ENCODE data around the gene LRP2.

LRP2 gene

DNA sequence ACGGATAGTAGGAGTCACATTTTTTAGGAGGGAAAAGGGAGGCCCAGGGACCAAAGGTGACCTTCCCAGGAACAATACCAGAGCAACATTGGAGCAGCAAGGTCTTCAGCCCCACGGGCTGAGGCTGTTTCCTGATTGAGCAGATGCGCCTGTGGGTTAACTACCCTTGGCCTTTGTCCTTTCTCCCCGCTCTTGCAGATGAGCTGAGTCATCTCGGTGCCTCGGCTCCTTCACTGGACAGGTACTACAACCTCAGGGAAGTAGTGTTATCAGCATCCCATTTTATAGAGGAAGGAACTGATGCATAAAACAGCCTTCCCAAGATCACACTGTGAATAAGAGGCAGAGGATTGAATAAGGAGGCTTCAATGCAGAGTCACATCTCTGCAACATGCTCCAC, 249.5 kb downstream of the LRP2 start:
- no peak for DNase-seq

DNA sequence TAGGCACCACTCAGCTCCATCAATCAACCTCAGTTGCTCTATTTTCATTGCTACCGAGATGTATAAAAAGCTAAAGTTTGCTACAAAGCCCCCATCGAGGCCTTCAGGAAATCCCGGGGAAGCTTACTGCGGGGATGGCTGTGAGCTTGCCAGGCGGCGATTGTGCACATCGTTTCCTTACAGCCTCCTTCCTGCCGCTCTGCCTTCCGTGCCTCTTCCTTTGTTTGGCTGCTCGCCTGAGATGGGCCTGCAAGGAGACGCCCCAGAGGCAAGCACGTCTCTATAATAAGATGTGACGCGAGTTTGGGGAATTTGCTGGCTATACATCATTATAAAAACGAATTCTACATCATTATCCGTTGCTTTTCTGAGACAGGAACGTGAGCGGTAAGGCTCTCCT, 251.4 kb downstream of the LRP2 start:
- no peak for DNase-seq

DNA sequence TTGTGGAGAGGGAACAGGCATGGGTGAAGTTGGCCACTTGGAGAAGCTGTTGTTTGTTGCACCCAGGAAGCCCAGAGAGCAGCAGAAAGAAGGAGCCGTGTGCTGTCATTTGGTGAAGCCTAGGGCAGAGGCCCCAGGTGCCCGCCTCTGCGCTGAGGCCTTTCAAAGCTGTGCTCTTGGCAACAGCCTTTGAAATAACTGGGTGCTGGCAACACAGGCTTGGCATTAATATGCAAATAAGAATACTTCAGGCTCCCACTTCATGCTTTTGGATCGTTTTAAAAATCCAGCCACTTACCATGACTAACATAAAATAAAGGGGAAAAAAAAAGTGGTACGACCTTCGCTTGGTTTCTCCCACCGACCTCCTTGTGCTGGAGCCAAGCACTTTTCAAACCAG, 251.9 kb downstream of the LRP2 start:
- DNase-seq: no peak

DNA sequence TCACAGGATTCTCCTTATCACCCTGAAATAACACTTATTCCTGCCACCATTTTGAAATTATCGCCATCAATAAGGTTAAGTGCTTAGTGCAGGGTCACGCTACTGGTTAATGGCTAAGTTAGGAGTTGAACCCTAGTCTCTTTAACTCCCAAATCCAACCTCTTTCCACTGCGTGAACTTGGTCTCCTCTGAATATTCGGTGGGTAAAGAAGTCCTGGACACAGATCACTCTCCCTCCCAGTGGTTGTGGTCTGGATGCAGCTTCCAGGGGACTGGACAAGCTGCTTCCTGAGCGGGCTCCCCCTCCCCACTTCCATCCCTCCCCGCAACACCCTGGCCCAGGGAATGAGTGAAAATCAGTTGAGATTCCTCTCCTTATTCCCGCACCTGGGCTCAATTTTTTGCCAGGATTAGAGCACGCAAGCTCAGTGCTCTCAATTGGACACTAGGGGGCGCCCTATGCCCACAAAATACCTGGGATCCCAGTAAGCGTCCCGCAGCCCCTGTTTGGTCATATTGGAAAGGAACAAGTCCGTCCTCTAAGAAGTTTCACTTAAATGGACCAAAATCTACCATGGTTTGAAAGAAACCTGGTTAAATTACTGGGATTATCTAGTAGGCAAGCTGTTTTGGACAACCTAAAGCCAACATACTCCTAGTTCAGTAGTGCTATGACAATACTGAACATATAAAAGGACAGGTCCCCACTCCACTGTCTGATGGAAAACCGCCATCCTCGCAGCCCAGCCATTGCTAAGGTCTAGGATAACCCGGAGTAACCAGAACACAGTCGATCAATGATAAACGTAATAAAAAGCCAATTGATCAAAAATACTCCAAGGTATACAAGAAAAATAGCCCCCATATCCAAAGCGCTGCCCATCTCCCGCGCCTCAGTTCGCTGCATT, 252.6 kb downstream of the LRP2 start:
- peak; percentile 69 for DNase-seq

DNA sequence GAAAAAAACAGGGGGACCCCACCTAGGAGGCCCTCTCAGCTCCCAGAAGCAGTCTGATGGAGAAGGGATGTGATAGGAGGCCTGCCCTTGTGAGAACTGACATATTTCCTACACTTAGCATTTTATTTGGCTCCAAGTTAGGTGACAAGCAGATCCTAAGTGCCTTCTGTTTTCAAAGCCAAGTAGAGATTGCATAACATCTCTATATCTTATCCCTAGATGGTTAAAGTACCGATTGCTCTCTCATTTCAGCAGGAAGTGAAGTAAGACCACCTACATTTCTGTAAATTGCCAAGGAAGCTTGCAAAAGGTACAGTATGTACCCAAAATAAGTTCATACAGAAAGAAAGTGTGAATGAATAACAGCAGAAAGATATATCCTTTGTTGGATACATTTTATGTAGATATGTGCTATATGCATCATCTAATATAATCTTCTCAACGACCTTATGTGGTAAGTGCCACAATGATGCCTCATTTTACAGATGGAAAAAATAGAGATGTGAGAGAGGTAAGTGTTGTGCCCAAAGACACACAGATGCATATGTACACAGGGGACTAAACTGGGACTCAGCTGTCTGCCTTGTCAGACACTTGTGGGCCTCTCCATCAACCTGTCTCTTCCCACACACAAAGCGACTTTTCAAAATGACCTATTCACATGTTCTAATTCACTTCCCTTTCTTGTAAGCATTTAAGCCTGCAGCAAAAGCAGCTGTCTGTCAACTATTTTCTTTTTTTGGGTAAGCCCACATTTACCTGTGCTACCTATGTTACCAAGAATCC, 254.0 kb downstream of the LRP2 start:
- DNase-seq: no peak

DNA sequence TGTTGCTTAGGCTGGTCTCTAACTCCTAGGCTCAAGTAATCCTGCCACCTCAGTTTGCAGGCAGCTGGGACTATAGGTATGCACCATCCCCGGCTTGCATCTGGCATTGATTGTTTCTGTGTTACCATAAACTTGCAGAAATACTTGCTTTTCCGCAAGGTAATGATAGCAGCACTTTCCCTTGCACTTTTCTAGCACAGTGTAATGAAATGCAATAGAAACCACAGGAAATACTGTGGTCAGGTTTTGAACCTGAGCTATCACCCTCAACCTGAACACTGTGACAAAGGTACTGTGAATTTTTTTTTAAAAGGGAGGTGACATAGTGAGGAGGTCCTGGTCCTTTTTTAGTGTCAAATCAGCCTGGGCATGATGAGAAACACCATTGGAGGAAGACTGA, 254.7 kb downstream of the LRP2 start:
- peak; percentile 35 for DNase-seq

DNA sequence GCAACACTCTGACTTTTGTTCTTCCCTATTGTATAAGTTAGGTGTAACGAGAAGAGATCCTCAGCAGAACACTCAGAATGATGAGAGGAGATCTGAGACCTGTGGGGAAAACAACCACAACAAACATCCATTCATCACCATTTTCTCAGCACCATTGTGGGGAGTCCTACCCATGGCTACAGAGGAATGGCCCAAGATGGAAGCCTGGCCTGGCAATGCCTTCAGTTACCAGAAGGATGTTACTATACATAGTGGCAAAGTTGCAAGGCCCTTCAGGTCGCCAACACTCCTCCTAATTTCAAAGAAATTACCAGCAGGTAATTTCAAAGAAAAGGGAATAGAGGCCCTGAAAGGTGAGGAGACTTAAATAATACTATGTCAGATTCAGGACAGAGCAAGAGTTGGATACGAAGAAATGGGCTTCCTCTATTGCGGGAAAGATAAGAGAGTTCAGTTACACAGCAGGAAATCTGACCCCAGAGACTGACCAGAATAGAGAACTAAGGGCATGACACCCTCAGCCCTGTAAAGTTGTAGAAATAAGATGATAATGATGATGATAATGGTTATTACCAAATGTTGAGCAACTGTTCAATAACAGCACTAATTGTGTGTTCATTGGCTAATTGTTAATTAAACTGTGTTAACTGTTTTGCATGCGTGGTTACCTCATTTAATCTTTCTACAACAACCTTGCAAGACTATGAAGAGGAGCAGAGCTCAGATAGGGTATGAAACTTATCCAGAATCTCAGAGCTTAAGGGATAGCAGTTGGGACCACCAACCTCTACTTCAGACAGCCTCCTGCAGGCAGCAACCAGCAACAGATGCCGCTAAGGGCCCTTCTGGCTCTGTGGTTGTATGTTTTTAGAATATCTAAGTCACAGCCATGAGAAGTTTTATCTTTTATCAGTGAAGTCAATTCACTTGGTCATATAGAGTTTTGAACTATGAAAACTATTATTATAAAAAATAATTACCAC, 255.5 kb downstream of the LRP2 start:
- no peak for DNase-seq

DNA sequence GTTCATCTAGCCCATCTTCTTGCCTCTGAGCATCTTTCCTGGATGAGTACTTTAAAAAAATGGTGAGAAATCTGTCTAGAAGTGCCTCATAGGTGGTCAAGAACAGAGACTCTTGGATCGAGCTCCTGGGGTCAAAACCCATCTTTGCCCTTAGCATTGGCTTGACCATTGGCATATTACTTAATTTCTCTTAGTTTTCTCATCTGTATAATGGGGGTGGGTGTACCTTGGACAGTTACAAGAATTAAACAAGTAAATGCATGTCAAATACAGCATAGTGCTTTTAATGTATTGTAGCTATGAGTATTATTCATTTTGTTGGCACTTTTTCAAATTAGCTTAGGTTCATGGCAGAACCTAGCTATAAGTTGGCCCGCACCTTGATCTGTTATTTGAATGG, 256.2 kb downstream of the LRP2 start:
- DNase-seq: no peak

DNA sequence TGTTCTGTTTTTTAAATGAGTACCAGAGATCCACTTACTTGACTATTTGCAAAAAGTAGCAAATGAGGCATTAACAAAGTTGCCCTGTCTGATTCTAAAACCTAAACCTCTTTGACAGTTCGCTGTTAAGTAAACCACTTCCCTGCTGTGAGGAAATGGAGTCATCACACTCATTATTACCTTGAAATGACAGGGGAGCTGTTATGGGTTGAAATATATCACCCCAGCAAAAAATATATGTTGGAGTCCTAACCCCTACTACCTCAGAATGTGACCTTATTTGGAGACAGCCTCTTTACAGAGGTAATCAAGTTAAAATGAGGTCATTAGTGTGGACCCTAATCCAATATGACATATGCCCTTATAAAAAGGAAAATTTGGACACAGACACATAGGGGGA, 256.9 kb downstream of the LRP2 start:
- no peak for DNase-seq

DNA sequence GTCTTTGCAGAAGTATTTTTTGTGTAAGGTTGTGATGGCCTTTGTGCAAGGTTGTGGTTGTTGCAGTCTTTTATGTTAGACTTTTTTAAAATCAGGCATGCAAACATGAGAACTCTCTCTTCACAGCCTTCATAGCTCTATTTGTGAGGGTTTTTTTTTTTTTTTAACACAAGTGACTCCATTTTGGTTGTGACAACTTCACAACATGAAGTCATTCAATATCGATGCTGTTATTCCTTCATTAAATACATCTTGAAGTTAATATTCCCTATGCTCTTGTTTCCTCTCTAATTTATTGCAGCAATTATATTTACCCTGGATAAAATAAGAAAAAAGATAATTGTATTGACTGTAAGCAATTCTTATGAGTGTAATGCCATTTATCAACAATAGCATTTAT, 257.5 kb downstream of the LRP2 start:
- no peak for DNase-seq

DNA sequence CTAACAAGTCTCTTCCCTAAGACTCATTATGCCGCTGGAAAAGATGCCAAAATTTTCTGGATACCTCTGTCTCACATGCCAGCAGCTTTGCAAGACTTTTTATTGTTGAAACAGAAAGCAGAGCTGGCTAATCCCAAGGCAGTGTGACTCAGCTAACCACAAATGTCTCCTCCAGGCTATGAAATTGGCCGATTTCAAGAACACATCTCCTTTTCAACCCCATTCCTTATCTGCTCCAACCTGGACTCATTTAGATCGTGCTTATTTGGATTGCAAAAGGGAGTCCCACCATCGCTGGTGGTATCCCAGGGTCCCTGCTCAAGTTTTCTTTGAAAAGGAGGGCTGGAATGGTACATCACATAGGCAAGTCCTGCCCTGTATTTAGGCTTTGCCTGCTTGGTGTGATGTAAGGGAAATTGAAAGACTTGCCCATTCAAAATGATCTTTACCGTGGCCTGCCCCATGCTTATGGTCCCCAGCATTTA, 266.7 kb downstream of the LRP2 start:
- no peak for DNase-seq

DNA sequence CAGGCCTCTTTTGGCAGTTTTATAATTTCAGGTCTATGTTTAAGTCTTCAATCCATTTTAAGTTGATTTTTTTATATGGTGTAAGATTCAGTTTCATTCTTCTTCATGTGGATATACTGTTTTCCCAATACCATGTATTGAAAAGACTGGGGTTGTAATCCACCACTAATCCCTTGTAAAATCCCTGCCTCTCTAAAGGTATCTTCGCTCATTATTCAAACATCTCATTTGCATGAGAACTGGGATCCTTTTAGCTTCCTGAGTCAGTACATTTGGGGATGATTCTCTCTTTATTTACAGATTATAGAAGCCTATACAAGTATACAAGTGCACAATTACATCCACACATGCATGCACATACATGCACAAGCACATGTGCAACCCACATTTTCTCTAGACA, 267.7 kb downstream of the LRP2 start:
- no peak for DNase-seq

DNA sequence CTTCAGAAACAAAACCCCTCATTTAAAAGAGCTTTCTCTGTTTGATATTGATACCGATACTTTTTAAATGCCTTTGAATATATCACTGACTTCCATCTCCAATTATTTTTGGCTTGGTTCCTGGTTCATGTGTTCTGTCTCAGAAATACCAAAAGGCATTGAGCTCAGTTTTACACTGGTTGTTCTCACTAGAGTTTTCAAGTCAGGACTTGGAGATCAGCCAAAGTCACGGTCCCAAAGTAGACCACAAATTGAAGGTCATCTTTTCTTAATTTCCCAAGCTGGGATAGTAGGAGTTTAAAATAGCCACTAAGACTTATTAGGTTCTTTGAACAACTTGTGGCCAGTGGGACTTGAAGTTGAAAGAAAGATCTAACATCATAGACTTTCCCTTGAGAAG, 268.8 kb downstream of the LRP2 start:
- no peak for DNase-seq

DNA sequence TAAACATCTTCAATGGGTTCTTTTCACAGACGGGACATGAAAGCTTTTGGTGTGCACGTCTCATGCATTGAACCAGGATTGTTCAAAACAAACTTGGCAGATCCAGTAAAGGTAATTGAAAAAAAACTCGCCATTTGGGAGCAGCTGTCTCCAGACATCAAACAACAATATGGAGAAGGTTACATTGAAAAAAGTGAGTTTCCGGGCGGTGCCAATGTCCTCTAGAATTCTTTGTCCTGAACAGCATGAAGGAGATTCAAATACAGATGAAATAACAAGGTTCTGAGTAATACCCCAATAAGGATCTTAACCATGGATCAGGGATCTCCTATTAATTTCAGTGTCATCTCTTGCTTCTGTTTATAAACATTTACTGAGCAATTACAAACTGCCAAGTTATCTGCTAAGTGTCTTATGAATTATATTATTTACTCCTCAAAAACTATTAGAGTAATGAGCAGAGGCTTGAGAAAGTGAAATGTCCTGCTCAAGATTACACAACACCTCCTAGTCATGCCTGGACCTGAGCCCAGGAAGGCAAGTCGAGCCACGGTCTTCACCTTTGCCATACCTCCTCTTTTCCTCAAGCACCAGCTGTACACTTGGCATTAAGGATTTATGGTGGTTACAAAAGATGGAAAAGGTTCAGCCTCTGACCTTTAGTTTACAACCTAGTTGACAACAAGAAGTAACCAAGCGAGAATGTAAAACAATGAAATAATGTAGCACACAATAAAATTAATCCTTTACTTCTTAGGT, 270.4 kb downstream of the LRP2 start:
- DNase-seq: no peak

DNA sequence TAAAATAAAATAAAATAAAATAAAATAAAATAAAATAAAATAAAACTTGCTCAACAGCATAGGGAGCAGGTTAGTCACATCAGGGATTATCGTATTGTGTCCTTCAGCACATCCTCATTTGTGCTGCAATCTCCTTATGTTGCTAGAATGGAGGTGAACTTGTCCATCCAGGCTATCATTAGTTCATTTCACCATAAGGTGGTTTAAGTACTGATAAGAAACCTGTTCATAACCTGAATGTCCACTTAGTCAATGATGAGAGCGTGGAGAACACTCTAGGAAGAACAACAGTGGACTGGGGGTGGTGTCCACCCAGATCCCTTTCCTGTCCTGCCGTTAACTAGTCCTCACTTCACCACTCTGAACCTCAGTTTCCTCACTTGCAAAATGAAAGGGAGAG, 271.1 kb downstream of the LRP2 start:
- DNase-seq: no peak

DNA sequence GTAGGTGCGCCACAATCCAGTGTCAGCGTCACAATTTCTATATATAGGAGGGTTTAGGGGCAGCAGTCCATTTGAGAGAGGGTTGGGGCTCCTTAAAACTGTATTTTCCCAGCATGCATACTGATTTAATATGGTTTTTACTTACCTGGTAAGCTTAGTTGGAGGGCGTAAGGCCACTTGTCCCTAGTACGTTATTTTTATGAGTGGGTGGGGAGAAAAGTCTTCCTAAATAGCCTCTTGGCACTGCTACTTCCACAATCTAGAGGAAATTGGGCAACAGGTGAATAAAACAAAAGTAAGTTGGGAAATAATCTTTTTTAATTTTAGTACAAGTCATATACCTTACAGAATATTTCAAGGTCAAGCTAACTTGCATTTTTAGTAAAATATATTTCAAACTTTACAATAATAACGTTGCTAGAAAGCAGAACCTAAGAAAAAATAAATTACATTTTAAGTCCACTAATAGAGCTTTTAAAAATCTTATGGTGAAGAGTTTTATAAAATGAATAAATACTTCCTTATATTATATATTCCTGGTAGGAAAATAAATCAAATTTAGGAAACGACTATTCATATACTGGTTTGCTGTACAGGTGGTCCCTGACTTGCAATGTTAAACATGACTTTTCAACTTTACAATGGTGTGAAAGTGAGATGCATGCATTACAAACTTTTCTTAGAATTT, 272.1 kb downstream of the LRP2 start:
- DNase-seq: no peak

DNA sequence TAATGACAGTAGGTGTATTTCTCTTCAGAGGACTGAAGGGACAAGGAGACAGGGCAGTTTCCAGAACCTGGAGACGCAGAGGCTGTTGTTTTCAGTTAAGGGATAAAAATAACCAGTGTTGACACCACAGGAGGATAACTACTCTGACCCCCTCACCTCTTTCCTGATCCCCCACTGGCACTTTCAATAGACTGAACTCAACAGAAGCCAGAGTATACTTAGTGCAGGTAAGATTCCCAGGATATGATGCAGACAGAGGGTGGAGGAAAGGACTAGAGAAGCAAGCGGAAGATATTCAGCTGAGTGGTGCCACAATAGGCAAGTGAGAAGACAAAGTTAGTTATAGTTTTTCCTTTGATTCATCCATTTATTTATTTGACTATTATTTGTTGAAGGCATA, 273.2 kb downstream of the LRP2 start:
- no peak for DNase-seq

DNA sequence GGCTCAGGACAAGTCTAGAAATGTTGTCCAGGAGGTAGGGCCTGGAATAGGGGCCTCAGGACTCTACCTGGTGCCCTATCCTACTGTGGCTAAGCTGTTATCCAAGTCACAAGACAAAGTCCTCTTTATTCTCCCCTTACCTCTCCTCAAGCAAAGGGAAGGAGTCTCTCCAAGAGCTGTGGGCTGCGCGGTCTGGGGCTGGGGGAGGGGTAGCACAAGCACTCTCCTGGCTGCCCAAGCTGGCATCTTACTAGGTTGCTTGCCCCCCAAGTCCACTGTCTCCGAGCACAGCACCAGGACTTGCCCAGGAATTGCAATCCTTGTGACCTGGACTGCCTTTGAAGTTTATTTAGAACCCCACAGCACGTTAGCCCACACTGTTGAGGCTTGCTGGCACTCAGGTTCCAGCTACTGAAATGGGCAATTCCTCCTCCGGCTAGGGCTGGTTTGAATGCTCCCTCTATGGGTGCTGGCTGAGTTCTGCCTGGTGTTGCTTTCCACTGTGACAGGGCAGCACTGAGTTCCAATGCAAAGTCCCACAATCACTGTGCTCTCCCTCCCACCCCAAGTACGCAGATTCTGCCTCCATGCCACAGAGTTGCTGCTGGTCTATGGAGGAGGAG, 274.5 kb downstream of the LRP2 start:
- DNase-seq: no peak

DNA sequence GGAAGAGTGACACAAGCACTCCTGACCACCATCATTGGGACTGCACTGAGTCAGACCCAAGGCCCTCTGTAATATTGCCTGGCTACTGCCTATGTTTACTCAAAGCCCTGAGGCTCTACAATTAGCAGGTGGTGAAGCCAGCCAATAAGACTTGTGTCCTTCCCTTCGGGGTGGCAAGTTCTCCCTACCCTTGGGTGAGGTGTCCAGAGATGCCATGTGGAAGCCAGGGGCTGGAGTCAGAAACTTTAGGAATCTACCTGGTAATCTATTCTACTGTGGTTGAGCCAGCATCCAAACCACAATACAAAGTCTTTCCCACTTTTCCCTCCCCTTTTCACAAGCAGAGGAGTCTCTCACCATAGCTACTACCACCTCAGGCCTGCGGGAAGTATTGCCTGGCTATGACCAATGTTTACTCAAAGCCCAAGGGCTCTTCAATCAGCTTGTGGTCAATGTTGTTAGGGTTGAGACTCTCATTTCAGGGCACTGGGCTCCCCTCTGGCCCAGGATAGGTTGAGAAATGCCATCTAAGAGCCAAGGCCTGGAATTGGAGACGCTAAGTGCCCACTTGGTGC, 275.4 kb downstream of the LRP2 start:
- no peak for DNase-seq

DNA sequence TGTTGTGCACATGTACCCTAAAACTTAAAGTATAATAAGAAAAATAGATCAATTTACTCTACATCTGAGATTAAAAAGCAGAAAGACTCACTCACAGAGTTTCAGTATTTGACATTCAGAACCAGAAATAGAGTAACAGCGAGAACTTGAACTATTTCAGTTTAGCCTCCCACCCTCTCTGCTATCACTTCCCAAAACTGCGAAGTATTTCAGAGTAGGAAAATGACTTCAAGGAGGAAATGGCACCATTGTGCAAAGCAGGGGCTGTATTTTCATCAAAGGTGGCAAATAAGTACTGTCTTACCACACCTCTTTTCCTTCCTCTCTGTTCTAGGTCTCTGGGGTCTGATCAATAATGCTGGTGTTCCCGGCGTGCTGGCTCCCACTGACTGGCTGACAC, 279.3 kb downstream of the LRP2 start:
- DNase-seq: no peak

DNA sequence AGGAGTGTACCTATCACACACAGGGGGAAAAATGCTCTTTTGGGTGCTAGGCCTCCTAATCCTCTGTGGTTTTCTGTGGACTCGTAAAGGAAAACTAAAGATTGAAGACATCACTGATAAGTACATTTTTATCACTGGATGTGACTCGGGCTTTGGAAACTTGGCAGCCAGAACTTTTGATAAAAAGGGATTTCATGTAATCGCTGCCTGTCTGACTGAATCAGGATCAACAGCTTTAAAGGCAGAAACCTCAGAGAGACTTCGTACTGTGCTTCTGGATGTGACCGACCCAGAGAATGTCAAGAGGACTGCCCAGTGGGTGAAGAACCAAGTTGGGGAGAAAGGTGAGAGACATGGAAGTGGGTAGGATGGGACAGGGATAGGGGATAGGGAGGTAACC, 280.8 kb downstream of the LRP2 start:
- no peak for DNase-seq

All from RPMI8226 (cell line).